Fibroblast of lung (primary cell): Measurements from ENCODE around the gene TNIK. TPM values are rescaled to one million over a fixed set of nuclear protein-coding genes. Genes with fewer than 3 reads are reported as not detected.

Experiments used
- DNase-seq, 2 donors: peaks; one replicate each; pipeline versions ENCODE4 v3.0.0 to v3.0.0-alpha.2; 2010; ENCODE audit warnings: low read depth in 2 of 2
- H2AFZ ChIP-seq: 2 replicates; pipeline ENCODE4 v1.5.1; 2012; ENCODE audit warnings: low read length, control low read depth, inconsistent platforms
- H3K27ac ChIP-seq: 2 replicates; pipeline ENCODE4 v1.5.1; 2011; ENCODE audit warnings: low read length, control low read depth; ENCODE audit not compliant: insufficient read depth
- H3K27me3 ChIP-seq: 2 replicates; pipeline ENCODE4 v1.5.1; 2011; ENCODE audit warnings: mild to moderate bottlenecking, low read length; ENCODE audit not compliant: control insufficient read depth, insufficient read depth
- H3K36me3 ChIP-seq: 2 replicates; pipeline ENCODE4 v1.5.1; 2011; ENCODE audit warnings: low read length; ENCODE audit not compliant: control insufficient read depth, insufficient read depth
- H3K4me1 ChIP-seq: 2 replicates; pipeline ENCODE4 v1.5.1; 2011; ENCODE audit warnings: low read length; ENCODE audit not compliant: control insufficient read depth, insufficient read depth; ENCODE audit errors: extremely low read depth
- H3K4me2 ChIP-seq: 2 replicates; pipeline ENCODE4 v1.5.1; 2011; ENCODE audit warnings: low read length, control low read depth; ENCODE audit not compliant: insufficient read depth; ENCODE audit errors: extremely low read depth
- H3K4me3 ChIP-seq, 4 experiments: fragments of 200-600 bp in 1 of 4; sonication (generic) in 1 of 4; replicated peaks in 1 of 4; 2 replicates each; pipeline ENCODE4 v1.5.1; 2011 to 2016; ENCODE audit warnings: low read length in 4 of 4, low read depth in 3 of 4, mild to moderate bottlenecking in 3 of 4, control low read depth in 2 of 4, inconsistent platforms in 1 of 4, mixed read lengths in 1 of 4; ENCODE audit not compliant: insufficient read depth in 1 of 4; ENCODE audit errors: control extremely low read depth in 1 of 4
- H3K79me2 ChIP-seq: 2 replicates; pipeline ENCODE4 v1.5.1; 2012; ENCODE audit warnings: mild to moderate bottlenecking, low read length, inconsistent platforms; ENCODE audit not compliant: control insufficient read depth, insufficient read depth
- H3K9ac ChIP-seq: 2 replicates; pipeline ENCODE4 v1.5.1; 2011; ENCODE audit warnings: mild to moderate bottlenecking, low read length, control low read depth; ENCODE audit not compliant: insufficient read depth
- H3K9me3 ChIP-seq: 2 replicates; pipeline ENCODE4 v1.5.1; 2012; ENCODE audit warnings: low read depth, low read length; ENCODE audit not compliant: control insufficient read depth, insufficient read depth
- H4K20me1 ChIP-seq: 2 replicates; pipeline ENCODE4 v1.5.1; 2011; ENCODE audit warnings: low read length; ENCODE audit not compliant: control insufficient read depth, insufficient read depth; ENCODE audit errors: extremely low read depth
- CTCF ChIP-seq, 2 donors: IDR thresholded peaks in 1 of 2; conservative IDR thresholded peaks in 1 of 2; 1 replicate in 1 of 2; 2 replicates in 1 of 2; pipeline ENCODE4 v1.5.1; 2011 to 2012; ENCODE audit warnings: low read length in 2 of 2, control low read depth in 1 of 2, inconsistent platforms in 1 of 2, low read depth in 1 of 2, mild to moderate bottlenecking in 1 of 2
- EZH2 ChIP-seq: IDR thresholded peaks from 2 replicates; pipeline ENCODE4 v1.5.1; 2012; ENCODE audit warnings: low read length, control low read depth, mild to moderate bottlenecking; ENCODE audit errors: missing control alignments
- polyA plus RNA-seq, 2 donors: library from polyadenylated mRNA; depleted of rRNA in 1 of 2; stranded (reverse) in 1 of 2; unstranded in 1 of 2; fragments of >200 nt; gene quantifications; 2 replicates each; pipeline ENCODE4 v1.2.1, GENCODE V29; 2011 to 2012; ENCODE audit warnings: missing spikeins in 1 of 2
- total RNA-seq: library from RNA; depleted of rRNA; stranded (reverse); fragments of >200 nt; gene quantifications from 2 replicates; pipeline ENCODE4 v1.2.1, GENCODE V29; 2014

Gene TNIK
- total and polyA plus RNA-seq, 2 donors (not counting 1 experiment from before 2014, with no cell fraction given): 13.8 to 39.3 TPM

- Histone ChIP-seq H3K9ac (no peak overlapping the region), H3K4me1 (peaks cover 23% of the 10 kb centered on the region), H3K9me3 (no peaks in the 10 kb centered on the region), H2AFZ (no peak overlapping the region), H3K27ac (no peak overlapping the region), H3K36me3 (peaks cover 3% of the 10 kb centered on the region), H3K4me3 (no peak overlapping the region), H3K27me3 (no peaks in the 10 kb centered on the region), H3K4me2 (no peak overlapping the region), H4K20me1 (no peaks in the 10 kb centered on the region), H3K79me2 (peaks cover 9% of the 10 kb centered on the region)
- DNase-seq: no peak
- no peak for TF ChIP-seq EZH2
- no peak for TF ChIP-seq CTCF (conservative IDR thresholded peaks at IDR 0.05 in 1 of 2, IDR thresholded peaks at IDR 0.05 in 1 of 2; ENCODE audit: low read depth in 1 of 2, low read length in 2 of 2)
These were observed 43.5 kb downstream of the TNIK start for GRCh38 chr3:171416666-171417065.

GRCh38 chr3:171416061-171416460, 44.1 kb downstream of the TNIK start:
- Histone ChIP-seq H3K4me1 (peaks cover 21% of the 10 kb centered on the region), H3K27me3 (no peaks in the 10 kb centered on the region), H3K4me2 (no peak overlapping the region), H4K20me1 (no peaks in the 10 kb centered on the region), H3K36me3 (peaks cover 3% of the 10 kb centered on the region), H2AFZ (no peak overlapping the region), H3K9ac (no peak overlapping the region), H3K9me3 (no peaks in the 10 kb centered on the region), H3K79me2 (peaks cover 7% of the 10 kb centered on the region), H3K4me3 (no peak overlapping the region), H3K27ac (no peak overlapping the region)
- TF ChIP-seq EZH2 (no peak), CTCF (conservative IDR thresholded peaks at IDR 0.05 in 1 of 2, IDR thresholded peaks at IDR 0.05 in 1 of 2; ENCODE audit: low read depth in 1 of 2, low read length in 2 of 2) (no peak)
- DNase-seq: peak; percentile 24 to 30

GRCh38 chr3:171415070-171415469, 45.1 kb downstream of the TNIK start:
- H3K27me3 ChIP-seq: no peaks in the 10 kb centered on the region
- H3K36me3 ChIP-seq: peaks cover 3% of the 10 kb centered on the region
- H3K79me2 ChIP-seq: peaks cover 6% of the 10 kb centered on the region
- TF ChIP-seq CTCF (conservative IDR thresholded peaks at IDR 0.05 in 1 of 2, IDR thresholded peaks at IDR 0.05 in 1 of 2; ENCODE audit: low read depth in 1 of 2, low read length in 2 of 2) (no peak), EZH2 (no peak)
- H3K27ac ChIP-seq: no peak overlapping the region
- no peaks in the 10 kb centered on the region for H3K9me3 ChIP-seq
- H3K4me1 ChIP-seq: peaks cover 20% of the 10 kb centered on the region
- no peak overlapping the region for H3K9ac ChIP-seq
- no peaks in the 10 kb centered on the region for H4K20me1 ChIP-seq
- peak; percentile 45 to 93 for DNase-seq
- H3K4me3 ChIP-seq: no peak overlapping the region
- H3K4me2 ChIP-seq: no peak overlapping the region
- no peak overlapping the region for H2AFZ ChIP-seq
